GM21447 (cell line): ENCODE results near the gene AGBL5.
"Not testable (repeated sequence)": the region's sequence is repeated elsewhere in the genome, so short reads cannot be mapped to it uniquely, and the experiment has no call there.

Source experiments
- ATAC-seq: cut with Tn5 transposase; IDR thresholded peaks from one replicate; pipeline ENCODE4 v1.9.1; 2021; ENCODE audit not compliant: unreplicated experiment

AGBL5 gene

DNA sequence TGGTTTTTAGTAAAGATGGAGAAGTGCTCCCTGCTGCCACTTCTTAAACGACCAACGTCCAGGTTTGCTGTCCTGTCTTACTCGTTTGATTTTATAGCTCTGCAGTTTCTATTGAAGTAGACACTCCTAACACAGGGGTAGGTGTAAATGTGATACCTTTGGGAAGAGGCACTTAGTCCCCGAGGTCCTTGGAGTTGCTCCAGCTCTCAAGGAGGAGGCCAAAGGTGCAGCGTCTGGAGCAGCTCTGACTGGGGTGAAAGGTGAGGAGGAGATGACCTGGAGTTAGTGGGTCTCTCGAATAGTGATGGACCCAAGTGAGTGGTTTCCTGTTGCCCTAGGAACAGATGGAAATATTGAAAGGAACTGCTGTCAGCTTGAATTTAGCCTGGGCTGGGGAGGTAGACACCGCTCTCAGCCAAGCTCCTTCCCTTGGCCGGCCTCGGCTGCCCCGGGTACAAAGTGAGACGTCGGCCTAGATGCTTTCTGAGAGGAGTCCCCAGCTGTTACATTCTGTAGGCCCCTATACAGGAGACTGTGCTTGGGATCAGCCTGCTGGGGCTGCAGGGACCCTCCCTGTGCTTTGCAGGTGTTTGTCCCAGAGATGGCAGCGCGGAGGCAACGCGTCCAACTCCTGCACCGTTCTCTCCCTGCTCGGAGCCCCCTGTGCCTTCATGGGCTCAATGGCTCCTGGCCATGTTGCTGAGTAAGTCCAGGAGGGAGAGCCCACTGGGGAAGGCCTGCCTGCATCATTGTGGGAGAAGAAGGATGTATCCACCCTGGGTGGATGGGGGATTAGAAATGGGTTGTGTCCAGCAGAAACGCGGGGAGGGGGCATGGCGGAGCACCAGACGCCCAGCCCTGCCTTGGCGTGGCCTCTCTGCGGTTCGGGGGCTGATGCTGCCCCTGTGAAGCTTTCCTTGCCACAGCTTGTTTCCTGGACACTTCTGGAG, 40.6 kb downstream of the AGBL5 start:
- ATAC-seq, result no peak

DNA sequence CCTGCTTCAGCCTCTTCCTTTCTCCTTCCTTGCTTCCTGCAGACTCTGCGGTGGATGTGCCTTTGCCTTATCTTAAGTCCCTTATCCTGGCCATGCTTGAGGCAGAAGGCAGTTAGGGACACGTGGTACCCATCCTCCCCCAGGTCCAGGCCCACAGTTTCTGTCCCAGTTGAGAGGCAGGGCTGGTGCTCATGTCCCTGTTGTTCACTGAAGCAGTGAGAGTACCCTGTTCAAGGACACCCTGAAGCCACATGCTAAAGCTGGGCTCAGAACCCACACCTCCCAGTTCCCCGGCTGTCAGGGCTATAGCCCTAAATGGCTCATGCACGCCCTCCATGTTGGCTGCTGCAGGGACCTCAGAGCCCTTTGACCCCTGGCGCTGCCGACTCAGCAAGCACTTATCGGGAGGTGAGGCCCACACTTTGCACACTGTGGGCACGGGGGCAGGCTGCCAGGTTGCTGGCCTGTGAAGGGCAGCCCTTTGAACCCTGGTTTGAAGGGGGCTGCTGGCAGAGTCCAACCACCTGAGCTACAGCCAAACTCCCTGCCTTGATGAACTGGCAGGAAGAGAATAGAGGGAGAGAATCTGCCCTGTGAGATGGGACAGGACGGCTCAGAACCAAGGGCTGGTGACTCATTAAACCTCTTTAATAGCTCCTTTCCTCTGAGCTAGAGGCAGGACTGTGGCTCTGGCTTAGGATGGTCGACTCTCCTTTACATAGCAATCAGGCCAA, 41.4 kb downstream of the AGBL5 start:
- no peak for ATAC-seq

DNA sequence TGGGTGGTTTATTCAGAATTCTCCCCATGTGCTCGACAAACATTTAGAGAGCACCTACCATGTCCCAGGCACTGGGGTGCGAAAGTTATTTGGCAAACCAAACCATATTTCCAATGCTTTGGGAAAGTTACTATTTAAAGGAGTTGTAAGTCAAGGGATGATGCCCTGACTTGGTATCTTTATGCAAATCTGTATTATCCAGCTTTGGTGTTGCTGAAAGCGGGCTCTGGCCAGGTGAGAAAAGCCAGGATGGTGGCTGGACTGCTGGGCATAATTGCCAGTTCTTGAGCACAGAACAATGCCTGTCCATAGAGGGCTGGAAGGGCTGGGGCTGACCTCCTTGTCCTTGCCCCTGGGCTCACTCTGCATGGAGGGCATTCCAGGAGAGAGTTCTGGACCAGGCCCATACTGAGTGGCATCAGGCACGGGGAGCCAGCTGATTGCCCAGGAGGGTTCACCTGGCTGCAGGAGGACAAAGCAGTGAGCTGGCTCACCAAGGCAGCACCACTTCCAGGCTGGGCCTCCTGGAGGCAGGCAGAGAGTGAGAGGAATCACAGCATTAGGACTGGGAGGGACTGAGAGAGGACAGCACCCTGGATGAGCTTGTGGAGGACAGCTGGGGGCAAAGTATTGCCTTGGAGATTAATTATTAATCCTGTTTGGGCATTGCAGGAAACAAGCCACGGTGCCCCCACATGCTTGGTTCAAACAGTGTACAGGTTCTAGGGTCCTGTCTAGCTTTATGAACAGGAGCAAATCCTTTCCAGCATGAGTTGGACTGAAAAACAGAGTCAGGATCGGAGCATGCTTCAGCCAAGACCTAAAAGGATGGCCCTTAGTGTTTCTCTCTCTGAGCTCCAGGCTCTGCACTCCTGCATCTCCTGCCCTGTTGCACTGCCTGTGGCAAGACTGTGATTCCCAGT, 42.2 kb downstream of the AGBL5 start:
- ATAC-seq, result no peak

DNA sequence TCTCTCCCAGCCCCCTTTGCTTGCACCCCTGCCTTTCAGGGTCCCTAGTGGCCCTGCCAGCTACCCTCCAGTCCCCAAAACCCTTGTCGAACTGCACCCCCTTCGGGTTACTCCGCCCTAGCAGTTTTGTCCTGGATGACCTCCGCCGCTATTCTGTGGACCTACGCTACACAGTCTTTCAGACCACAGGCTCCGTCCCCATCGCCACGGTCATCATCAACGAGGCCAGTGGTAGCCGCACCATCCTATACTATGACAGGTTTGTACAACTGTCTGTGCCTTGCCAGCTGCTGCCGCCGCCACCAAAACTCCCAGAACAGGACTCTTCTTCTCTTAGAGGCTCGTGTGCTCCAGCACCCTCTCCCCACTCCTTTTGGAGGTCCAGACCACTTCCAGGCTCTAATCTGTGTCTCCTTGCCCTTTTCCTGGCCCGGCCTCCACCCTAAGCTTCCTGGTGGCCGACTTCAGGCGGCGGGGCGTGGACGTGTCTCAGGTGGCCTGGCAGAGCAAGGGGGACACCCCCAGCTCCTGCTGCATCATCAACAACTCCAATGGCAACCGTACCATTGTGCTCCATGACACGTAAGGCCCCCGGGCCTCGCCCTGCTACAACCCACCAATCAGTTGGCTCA, 43.0 kb downstream of the AGBL5 start:
- ATAC-seq, result no peak

DNA sequence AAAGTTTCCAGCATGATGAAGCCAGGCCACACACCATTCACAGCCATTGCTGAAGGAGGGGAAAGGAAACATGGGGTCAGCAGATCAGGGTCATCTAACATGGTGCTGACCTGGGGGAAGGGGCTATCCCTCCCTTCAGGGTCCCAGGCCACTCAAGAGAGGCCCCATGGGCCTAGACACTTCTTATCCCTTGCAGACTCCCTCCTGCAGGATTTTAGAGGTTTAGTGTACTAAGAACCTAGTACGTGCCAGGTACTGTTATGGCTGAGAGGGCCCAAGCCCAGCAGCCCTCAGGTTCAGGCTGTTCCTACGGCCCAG, 43.9 kb downstream of the AGBL5 start:
- ATAC-seq, result no peak

DNA sequence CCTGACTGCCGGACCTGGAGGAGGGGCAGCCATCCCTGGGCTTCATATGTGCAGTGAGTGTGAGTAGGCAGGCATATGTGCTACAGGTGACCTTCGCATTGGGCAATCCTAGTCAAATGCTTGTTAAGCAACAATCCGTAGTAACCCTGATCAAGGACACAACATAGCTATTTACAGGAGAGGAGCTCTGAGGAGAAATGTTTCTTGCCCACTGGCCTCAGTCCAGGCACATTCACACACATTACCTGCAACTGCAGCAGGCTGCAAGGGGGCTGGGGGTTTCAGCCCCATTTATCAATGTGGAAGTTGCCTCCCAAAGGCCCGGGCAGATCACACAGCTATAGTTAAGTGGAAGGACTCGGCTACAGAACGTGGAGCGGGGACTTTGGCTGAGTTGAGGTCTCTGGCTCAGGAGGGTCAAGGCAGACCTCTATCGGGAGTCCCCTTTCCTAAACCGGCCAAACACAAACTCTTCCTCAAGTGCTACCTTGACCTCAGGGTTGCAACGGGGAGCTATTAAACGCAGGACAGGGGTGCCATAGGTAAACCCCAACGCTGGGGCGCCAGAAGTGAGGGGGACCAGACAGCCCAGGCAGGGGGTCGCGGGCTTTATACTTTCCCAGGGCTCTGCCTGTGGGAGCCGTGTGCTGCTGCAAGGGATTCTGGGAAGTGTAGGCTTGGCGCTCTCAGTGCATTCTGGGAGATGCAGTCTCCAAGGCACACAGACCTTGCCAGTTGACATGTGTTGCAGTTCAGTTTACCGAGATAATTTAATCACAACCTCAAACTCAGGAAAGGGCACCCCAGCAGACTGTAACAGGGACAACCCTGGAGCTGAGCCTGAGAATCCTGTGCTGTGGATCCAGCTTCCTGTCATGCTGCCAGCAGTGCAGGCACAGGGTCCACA, 44.5 kb downstream of the AGBL5 start:
- no peak for ATAC-seq

DNA sequence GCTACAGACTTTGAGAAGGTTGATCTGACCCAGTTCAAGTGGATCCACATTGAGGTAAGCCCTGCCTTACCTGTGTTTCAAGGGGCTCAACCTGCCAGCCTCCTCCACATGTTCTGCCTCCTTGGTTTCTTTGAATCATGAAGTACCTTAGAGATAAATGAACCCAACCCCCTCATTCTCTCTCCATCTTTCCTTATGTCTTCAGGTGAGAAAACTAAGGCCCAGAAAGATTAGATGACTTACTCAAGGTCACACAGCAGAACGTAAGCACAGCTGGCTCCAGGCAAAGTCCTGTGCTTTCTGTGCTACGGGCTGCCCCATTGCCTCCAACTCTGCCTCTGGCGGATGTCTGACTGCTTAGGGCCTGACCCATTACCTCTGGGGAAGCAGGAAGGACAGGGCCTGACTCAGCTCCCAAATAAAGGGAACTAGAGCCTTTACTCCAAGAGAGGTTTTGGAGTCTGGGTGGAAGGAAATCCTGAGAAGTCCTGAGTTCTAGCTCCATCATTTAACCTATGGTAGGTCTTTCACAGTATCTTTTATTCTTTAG, 45.4 kb downstream of the AGBL5 start:
- no peak for ATAC-seq

DNA sequence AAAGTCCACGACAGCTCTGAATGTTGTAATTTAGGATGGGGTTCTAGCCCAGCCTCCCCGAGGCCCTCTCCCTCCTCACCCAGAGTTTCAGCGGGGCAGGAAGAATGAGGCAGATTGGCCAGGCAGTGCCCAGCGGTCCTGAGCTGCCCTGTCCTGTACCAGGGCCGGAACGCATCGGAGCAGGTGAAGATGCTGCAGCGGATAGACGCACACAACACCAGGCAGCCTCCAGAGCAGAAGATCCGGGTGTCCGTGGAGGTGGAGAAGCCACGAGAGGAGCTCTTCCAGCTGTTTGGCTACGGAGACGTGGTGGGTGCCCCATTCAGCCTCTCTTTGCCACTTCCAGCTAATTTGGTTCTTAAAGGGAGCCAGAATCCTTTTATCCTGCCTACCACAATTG, 45.9 kb downstream of the AGBL5 start:
- ATAC-seq, result no peak

DNA sequence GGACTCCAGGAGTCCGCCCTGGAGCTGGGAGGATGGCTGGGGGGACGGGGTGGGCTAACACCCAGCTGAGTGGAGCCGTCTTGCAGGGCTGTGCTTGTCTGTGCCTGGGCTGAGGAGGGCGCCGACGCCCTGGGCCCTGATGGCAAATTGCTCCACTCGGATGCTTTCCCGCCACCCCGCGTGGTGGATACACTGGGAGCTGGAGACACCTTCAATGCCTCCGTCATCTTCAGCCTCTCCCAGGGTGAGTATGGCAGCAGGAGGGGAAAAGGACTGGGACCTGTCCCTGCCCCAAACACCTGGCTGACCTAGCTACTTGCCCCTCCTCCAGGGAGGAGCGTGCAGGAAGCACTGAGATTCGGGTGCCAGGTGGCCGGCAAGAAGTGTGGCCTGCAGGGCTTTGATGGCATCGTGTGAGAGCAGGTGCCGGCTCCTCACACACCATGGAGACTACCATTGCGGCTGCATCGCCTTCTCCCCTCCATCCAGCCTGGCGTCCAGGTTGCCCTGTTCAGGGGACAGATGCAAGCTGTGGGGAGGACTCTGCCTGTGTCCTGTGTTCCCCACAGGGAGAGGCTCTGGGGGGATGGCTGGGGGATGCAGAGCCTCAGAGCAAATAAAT, 48.0 kb downstream of the AGBL5 start:
- ATAC-seq, result no peak

DNA sequence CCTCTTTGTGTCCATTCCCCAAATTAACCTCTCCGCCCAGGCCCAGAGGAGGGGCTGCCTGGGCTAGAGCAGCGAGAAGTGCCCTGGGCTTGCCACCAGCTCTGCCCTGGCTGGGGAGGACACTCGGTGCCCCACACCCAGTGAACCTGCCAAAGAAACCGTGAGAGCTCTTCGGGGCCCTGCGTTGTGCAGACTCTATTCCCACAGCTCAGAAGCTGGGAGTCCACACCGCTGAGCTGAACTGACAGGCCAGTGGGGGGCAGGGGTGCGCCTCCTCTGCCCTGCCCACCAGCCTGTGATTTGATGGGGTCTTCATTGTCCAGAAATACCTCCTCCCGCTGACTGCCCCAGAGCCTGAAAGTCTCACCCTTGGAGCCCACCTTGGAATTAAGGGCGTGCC, 48.6 kb downstream of the AGBL5 start:
- ATAC-seq, result no peak

DNA sequence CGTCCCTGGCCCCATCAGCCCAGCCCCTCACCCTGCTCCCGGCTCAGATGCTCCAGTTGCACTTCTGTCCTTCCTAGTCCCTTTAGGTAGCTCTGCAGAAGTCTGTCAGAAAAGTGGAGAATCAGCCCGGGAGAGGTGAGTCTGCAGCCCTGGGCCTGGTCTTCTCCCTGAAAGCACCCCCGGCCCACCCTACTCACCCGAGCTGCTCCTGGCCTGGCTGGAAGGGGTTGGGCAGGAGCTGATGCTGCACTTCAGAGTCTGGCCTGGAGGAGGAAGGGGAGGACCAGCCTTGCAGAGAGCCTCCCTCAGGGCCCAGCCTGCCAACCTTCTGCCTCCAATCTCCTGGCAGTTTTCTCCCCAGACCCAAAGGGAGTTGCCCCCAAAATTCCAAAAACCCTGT, 50.9 kb downstream of the AGBL5 start:
- ATAC-seq, result no peak

DNA sequence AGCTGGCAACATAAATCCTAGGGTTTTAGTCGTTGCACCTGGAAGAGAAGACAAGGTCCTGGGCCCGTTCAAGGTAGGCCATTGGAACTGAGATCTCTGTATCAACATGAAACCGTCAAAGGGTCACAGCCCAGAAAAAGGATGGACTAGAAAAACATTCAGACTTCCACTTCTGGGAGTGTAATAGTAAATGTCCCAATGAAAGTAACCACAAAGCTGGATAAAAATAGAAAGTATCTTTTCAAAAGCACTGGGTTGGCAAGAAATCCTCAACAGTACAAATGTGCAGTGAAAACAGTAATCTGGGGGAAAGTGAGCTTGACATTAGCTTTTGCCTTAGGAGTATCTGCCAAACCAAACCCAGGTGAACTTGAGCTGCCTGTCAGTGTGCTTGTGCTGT, 54.5 kb downstream of the AGBL5 start:
- ATAC-seq, result no peak

DNA sequence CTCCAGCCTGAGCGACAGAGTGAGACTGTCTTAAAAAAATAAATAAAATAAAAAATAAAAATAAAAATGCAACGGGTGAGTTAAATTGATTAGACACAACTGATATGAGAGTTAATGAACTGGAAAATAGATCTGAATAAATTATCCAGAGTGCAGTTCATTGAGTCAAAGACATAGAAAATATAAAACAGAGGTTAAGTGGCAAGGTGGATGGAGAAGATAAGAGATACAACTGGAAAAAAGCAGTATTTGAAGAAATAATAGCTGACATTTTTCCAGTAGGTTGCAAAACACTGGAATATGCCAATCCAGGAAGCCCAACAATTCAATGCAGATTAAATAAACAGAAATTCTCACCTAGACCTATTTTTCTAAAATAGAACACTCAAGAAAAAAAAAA, 56.8 kb downstream of the AGBL5 start:
- ATAC-seq, result no peak

DNA sequence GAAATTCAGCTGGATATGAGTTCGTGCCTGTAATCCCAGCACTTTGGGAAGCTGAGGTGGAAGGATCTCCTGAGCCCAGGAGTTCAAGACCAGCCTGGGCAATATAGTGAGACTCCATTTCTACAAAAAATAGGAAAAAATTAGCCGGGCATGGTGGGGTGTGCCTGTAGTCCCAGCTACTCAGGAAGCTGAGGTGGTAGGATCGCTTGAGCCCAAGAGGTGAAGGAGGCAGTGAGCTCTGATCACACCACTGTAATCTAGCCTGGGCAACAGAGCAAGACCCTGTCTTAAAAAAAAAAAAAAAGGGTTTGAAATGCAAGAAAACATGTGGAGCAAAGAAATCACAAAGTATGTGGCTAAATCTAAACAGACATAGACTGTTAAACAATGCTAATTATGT, 57.6 kb downstream of the AGBL5 start:
- ATAC-seq, result no peak

DNA sequence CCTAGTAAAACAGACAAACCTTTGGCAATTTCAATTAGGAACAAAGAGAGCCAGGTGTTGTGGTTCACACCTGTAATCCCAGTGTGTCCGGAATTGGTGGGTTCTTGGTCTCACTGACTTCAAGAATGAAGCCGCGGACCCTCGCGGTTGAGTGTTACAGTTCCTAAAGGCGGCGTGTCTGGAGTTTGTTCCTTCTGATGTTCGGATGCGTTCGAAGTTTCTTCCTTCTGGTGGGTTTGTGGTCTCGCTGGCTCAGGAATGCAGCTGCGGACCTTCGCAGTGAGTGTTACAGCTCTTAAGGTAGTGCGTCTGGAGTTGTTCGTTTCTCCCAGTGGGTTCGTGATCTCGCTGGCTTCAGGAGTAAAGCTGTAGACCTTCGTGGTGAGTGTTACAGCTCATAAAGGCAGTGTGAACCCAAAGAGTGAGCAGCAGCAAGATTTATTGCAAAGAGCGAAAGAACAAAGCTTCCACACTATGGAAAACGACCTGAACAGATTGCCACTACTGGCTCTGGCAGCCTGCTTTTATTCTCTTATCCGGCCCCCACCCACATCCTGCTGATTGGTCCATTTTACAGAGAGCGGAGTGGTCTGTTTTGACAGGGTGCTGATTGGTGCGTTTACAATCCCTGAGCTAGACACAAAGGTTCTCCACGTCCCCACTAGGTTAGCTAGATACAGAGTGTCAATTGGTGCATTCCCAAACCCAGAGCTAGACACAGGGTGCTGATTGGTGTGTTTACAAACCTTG, 59.3 kb downstream of the AGBL5 start:
- not testable (repeated sequence) for ATAC-seq

DNA sequence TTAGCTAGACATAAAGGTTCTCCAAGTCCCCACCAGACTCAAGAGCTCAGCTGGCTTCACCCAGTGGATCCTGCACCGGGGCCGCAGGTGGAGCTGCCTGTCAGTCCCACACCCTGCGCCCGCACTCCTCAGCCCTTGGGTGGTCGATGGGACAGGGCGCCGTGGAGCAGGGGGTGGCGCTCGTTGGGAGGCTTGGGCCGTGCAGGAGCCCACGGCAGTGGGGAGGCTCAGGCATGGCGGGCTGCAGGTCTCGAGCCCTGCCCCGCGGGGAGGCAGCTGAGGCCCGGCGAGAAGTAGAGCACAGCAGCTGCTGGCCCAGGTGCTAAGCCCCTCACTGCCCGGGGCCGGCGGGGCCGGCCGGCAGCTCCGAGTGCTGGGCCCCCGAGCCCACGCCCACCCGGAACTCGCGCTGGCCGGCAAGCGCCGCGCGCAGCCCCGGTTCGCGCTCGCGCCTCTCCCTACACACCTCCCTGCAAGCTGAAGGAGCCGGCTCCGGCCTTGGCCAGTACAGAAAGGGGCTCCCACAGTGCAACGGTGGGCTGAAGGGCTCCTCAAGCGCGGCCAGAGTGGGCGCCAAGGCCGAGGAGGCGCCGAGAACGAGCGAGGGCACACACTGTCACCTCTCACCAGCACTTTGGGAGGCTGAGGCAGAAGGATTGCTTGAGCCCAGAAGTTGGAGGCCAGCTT, 60.1 kb downstream of the AGBL5 start:
- not testable (repeated sequence) for ATAC-seq

DNA sequence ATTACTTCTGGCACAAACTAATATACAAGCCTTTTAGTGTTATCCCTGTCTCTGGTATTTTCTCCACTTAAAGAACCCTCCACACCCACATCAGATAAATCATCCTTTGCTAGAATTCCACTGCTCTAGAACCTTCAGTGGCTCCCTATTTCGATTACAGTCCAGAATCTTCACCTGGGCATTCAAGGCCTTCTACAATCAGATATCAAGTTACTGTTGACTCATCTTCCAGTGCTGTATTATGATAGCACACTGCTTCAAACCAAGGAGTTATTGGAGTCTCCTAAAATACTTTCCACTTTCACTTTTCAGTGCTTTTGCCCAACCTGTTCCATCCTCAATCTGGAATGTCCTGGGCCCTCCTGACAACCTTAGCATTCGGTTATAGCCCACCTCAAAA, 64.1 kb downstream of the AGBL5 start:
- ATAC-seq, result no peak

DNA sequence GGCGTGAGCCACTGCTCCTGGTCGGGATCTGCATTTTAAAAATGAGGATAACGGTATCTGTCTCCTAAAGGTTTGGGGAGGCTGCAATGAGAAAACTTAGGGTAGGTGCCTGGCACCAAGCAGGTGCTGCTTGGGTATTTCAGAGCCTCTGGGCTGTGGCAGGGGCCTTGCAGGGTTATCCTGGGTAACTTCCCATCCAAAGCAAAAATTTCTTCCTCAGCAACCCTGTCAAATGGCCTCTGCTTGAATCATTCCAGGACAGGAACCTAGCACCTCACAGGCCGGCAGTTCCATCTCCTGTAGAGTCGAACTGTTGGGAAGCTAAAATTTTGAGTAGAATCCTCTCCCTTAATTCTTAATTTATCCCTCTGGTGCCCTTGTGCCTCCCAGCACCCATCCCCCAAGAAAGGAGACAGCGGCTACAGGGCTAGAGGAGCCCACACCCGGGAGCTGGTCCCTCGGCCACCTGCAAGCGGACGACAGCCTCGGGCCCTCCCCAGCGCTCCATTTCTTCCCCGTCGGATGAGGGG, 66.6 kb downstream of the AGBL5 start:
- ATAC-seq, result no peak
